Activated naive CD8-positive, alpha-beta T cell (primary cell): Measurements from ENCODE around the gene SFXN4.
"Not testable (repeated sequence)": the region's sequence is repeated elsewhere in the genome, so short reads cannot be mapped to it uniquely, and the experiment has no call there.

Source experiments
- H3K27ac Mint-ChIP-seq: one replicate; pipeline ENCODE4 v1.8.0; 2021; ENCODE audit warnings: mixed read lengths
- H3K27me3 Mint-ChIP-seq: one replicate; pipeline ENCODE4 v1.8.0; 2021; ENCODE audit warnings: mixed read lengths
- H3K36me3 Mint-ChIP-seq: one replicate; pipeline ENCODE4 v1.8.0; 2021; ENCODE audit warnings: mixed read lengths
- H3K4me1 Mint-ChIP-seq: one replicate; pipeline ENCODE4 v1.8.0; 2021; ENCODE audit warnings: low read depth, mixed read lengths
- H3K4me3 Mint-ChIP-seq: one replicate; pipeline ENCODE4 v1.8.0; 2021; ENCODE audit warnings: mild to moderate bottlenecking, mixed read lengths
- H3K9me3 Mint-ChIP-seq: one replicate; pipeline ENCODE4 v1.8.0; 2021; ENCODE audit warnings: low read depth, mixed read lengths

Gene SFXN4

DNA sequence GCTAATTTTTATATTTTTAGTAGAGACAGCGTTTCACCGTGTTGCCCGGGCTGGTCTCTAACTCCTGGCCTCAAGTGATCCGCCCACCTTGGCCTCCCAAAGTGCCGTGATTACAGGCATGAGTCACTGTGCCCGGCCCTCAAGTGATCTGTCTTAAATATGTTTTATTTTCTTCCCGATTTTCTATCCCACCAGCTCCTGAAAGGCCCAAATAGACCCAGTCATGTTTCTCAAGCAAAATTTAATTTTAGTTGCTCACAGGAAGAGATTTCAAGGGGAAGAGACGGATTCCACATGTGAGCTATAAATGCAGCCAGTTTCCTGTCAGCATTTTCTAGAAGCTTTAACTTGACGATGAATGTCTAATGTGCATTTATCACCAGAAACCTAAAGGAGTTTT is 49.6 kb downstream of the SFXN4 start:
- Mint-ChIP-seq H3K36me3 (peaks cover 9% of the 10 kb centered on the region), H3K27ac (no peak overlapping the region), H3K4me3 (no peak overlapping the region), H3K4me1 (peaks cover 6% of the 10 kb centered on the region), H3K27me3 (no peaks in the 10 kb centered on the region), H3K9me3 (no peaks in the 10 kb centered on the region)

GRCh38 chr10:119113751-119114732 is 51.5 kb downstream of the SFXN4 start:
- H3K4me1 Mint-ChIP-seq = peaks cover 5% of the 10 kb centered on the region
- H3K9me3 Mint-ChIP-seq = no peaks in the 10 kb centered on the region
- peaks cover 6% of the 10 kb centered on the region for H3K36me3 Mint-ChIP-seq
- no peaks in the 10 kb centered on the region for H3K27me3 Mint-ChIP-seq
- no peak overlapping the region for H3K4me3 Mint-ChIP-seq
- H3K27ac Mint-ChIP-seq = no peak overlapping the region

GRCh38 chr10:119112056-119112455 is 53.5 kb downstream of the SFXN4 start:
- H3K4me3 Mint-ChIP-seq = no peak overlapping the region
- peaks cover 5% of the 10 kb centered on the region for H3K4me1 Mint-ChIP-seq
- H3K9me3 Mint-ChIP-seq = no peaks in the 10 kb centered on the region
- peaks cover 10% of the 10 kb centered on the region for H3K36me3 Mint-ChIP-seq
- H3K27ac Mint-ChIP-seq = no peak overlapping the region
- no peaks in the 10 kb centered on the region for H3K27me3 Mint-ChIP-seq

DNA sequence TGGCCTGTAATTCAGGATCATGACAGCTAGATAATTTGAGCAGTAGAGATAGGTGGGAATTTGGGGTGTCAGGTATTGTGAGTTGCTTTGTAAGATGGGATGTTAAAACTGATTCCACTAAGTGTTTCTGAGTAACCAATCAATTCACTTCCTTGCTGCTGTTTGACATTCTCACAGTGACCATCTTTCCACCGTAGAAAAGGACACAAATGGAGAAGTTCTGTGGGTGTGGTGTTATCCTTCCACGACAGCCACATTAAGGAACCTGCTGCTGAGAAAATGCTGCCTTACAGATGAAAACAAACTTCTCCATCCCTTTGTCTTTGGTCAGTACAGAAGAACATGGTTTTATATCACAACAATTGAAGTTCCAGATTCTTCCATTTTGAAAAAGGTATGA is 57.7 kb downstream of the SFXN4 start:
- H3K27ac Mint-ChIP-seq, H3K9me3 Mint-ChIP-seq, H3K27me3 Mint-ChIP-seq, H3K4me1 Mint-ChIP-seq, H3K4me3 Mint-ChIP-seq, H3K36me3 Mint-ChIP-seq: not testable (repeated sequence)

DNA sequence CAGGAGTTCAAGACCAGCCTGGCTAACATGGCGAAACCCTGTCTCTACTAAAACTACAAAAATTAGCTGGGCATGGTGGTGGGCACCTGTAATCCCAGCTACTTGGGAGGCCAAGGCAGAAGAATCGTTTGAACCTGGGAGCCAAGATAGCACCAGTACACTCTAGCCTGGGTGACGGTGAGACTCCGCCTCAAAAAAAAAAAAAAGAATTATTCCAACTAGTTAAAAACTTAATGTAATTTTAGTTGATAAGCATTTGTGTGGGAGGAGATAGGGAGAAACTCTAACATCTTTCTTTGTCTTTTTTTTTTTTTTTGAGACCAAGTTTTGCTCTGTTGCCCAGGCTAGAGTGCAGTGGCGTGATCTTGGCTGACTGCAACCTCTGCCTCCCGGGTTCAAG is 58.4 kb downstream of the SFXN4 start:
- H3K27me3 Mint-ChIP-seq, H3K4me3 Mint-ChIP-seq, H3K4me1 Mint-ChIP-seq, H3K27ac Mint-ChIP-seq, H3K9me3 Mint-ChIP-seq, H3K36me3 Mint-ChIP-seq: not testable (repeated sequence)

DNA sequence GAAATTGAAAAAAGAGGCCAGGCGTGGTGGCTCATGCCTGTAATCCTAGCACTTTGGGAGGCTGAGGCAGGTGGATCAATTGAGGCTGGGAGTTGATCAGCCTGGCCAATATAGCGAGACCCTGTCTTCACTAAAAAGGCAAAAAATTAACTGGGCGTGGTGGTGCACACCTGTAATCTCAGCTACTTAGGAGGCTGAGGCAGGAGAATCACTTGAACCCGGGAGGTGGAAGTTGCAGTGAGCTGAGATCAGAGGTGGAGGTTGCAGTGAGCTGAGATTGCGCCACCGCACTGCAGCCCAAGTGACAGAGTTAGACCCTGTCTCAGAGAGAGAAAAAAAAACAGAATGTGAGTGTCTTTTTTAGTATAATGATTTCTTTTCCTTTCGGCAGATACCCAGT is 59.6 kb downstream of the SFXN4 start:
- not testable (repeated sequence) for H3K27me3 Mint-ChIP-seq, H3K36me3 Mint-ChIP-seq, H3K9me3 Mint-ChIP-seq, H3K4me3 Mint-ChIP-seq, H3K27ac Mint-ChIP-seq, H3K4me1 Mint-ChIP-seq

- Mint-ChIP-seq H3K36me3 (peaks cover 5% of the 10 kb centered on the region), H3K27ac (no peak overlapping the region)
These were observed 60.4 kb downstream of the SFXN4 start for GRCh38 chr10:119105155-119105554.

GRCh38 chr10:119104654-119105015 is 60.9 kb downstream of the SFXN4 start:
- Mint-ChIP-seq H3K4me3 (peak overlapping the region; percentile 78), H3K9me3 (no peaks in the 10 kb centered on the region), H3K36me3 (peaks cover 5% of the 10 kb centered on the region), H3K4me1 (peaks cover 9% of the 10 kb centered on the region), H3K27ac (no peak overlapping the region), H3K27me3 (no peaks in the 10 kb centered on the region)

More at GRCh38 chr10:119105155-119105554, 60.4 kb downstream of the SFXN4 start:
- Mint-ChIP-seq H3K27me3 (no peaks in the 10 kb centered on the region), H3K4me3 (peak overlapping the region; percentile 78), H3K4me1 (peaks cover 9% of the 10 kb centered on the region), H3K9me3 (no peaks in the 10 kb centered on the region)

GRCh38 chr10:119103903-119104653 is 61.4 kb downstream of the SFXN4 start, which contains the start of gene DENND10:
DENND10 (plus strand) TSS chr10:119104113; CDS start chr10:119104143, 30 bp downstream.
- Mint-ChIP-seq H3K4me1 (peaks cover 9% of the 10 kb centered on the region), H3K27me3 (no peaks in the 10 kb centered on the region), H3K9me3 (no peaks in the 10 kb centered on the region), H3K4me3 (peak within 1 kb of the TSS; percentile 87), H3K36me3 (peaks cover 5% of the 10 kb centered on the region), H3K27ac (no peak within 1 kb of the TSS)

DNA sequence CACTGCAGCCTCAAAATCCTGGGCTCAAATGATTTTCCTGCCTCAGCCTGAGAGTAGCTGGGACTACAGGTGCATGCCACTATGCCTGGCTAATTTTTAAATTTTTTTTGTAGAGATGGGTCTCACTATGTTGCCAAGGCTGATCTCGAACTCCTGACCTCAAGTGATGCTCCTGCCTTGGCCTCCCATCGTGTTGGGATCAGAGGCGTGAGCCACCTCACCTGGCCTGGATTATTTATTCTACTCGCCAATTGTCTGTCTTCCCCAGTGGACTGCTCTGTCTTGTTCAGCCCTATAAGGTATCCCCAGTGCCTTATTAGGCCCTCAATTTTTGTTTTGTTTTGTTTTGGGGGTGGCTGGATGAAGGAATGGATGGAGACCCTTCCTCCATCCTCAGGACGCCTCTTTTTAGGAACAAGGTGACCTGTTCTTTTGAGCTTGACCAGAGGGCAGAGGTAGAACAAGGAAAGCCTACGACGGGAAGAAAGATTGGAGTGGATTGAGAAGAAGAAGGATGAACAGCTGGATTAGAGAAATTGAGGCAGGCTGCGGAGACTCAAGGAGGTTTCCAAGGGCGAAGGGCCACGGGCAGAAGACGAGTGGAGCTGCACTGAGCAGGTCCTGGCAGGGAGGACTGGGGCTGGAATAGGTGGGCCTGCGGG is 62.1 kb downstream of the SFXN4 start:
- H3K9me3 Mint-ChIP-seq = no peaks in the 10 kb centered on the region
- H3K27me3 Mint-ChIP-seq = no peaks in the 10 kb centered on the region
- H3K4me3 Mint-ChIP-seq = peak overlapping the region; percentile 87
- H3K36me3 Mint-ChIP-seq = peaks cover 5% of the 10 kb centered on the region
- peaks cover 9% of the 10 kb centered on the region for H3K4me1 Mint-ChIP-seq
- no peak overlapping the region for H3K27ac Mint-ChIP-seq

GRCh38 chr10:119101366-119102098 is 64.0 kb downstream of the SFXN4 start:
- H3K36me3 Mint-ChIP-seq = no peaks in the 10 kb centered on the region
- H3K9me3 Mint-ChIP-seq = no peaks in the 10 kb centered on the region
- peak overlapping the region; percentile 58 for H3K27ac Mint-ChIP-seq
- H3K4me1 Mint-ChIP-seq = peaks cover 9% of the 10 kb centered on the region
- no peak overlapping the region for H3K4me3 Mint-ChIP-seq
- H3K27me3 Mint-ChIP-seq = no peaks in the 10 kb centered on the region

DNA sequence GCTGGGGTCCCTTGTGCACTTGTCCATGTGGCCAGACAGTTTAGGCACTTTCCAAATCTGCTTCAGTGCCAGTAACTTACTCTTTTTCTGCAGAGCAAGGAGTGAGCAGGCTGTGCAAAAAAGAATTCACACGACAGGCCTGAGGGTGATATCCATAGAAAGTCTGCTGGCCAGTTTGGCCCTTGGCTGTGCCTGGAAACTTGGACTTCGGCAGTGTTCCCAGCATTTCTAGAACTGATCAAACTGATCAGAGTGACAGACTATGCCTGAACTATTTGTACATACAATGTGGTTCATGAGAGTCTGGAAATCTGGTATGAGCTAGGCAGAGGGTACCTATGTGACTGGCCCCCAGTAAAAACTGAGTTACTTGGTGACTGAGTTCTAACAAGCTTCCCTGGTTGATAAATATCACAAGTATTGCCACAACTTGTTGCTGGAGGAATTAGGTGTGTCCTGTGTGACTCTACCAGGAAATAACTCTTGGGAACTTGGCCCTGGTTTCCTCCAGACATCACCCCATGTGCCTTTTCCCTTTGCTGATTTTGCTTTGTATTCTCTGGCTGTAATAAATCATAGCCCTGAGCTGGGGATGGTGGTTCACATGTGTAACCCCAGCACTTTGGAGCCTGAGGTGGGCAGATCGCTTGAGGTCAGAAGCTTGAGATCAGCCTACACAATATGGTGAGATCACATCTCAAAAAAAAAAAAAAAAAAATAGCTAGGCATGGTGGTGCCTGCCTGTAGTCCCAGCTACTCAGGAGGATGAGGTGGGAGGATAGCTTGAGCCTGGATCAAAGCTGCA is 64.9 kb downstream of the SFXN4 start:
- no peak overlapping the region for H3K4me3 Mint-ChIP-seq
- no peak overlapping the region for H3K27ac Mint-ChIP-seq
- H3K27me3 Mint-ChIP-seq = no peaks in the 10 kb centered on the region
- H3K9me3 Mint-ChIP-seq = no peaks in the 10 kb centered on the region
- H3K36me3 Mint-ChIP-seq = no peaks in the 10 kb centered on the region
- peaks cover 14% of the 10 kb centered on the region for H3K4me1 Mint-ChIP-seq

GRCh38 chr10:119098576-119098975 is 66.9 kb downstream of the SFXN4 start:
- Mint-ChIP-seq H3K4me1 (peaks cover 8% of the 10 kb centered on the region), H3K27ac (no peak overlapping the region), H3K27me3 (no peaks in the 10 kb centered on the region), H3K36me3 (no peaks in the 10 kb centered on the region), H3K4me3 (no peak overlapping the region), H3K9me3 (no peaks in the 10 kb centered on the region)
